Activated T-helper 1 cell treated with anti-CD3 and anti-CD28 coated beads, Interleukin-12 subunit alpha, Interleukin-12 subunit beta, Interleukin-2, Interleukin-4 antibody, amounts not matched to agents 30 ng/mL and 10 ng/mL and 1 ng/mL, durations not matched to agents 14 hours and 24 hours and 36 hours (primary cell): Measurements from ENCODE around the gene CRX. TPM values are rescaled to one million over a fixed set of nuclear protein-coding genes. Genes with fewer than 3 reads are reported as not detected.
"Not testable (repeated sequence)": the region's sequence is repeated elsewhere in the genome, so short reads cannot be mapped to it uniquely, and the experiment has no call there.

Source experiments
- DNase-seq: peaks from one replicate; pipeline ENCODE4 v3.0.0; 2021; ENCODE audit warnings: low spot score
- H3K27ac Mint-ChIP-seq: one replicate; pipeline ENCODE4 v1.8.0; 2021; ENCODE audit warnings: mild to moderate bottlenecking, mixed read lengths
- H3K27me3 Mint-ChIP-seq: one replicate; pipeline ENCODE4 v1.8.0; 2022; ENCODE audit warnings: mild to moderate bottlenecking, moderate library complexity, mixed read lengths; ENCODE audit not compliant: insufficient read depth
- H3K36me3 Mint-ChIP-seq: one replicate; pipeline ENCODE4 v1.8.0; 2021; ENCODE audit warnings: low read depth, mixed read lengths
- H3K4me1 Mint-ChIP-seq: one replicate; pipeline ENCODE4 v1.8.0; 2021; ENCODE audit warnings: low read depth, mixed read lengths
- H3K4me3 Mint-ChIP-seq: one replicate; pipeline ENCODE4 v1.8.0; 2021; ENCODE audit warnings: mild to moderate bottlenecking, moderate library complexity, mixed read lengths
- H3K9me3 Mint-ChIP-seq: one replicate; pipeline ENCODE4 v1.8.0; 2021; ENCODE audit warnings: mixed read lengths
- intact Hi-C: fragments of 100-400 bp; cut with micrococcal nuclease; formaldehyde crosslinking; loops from one replicate; pipeline ENCODE4 v1.15.1; 2024
- total RNA-seq: library from RNA; stranded (reverse); gene quantifications from 2 replicates; pipeline ENCODE4 v1.2.3, GENCODE V29; 2022

The CRX gene
- total RNA-seq, 1 donor from 2014 or later, result not detected

GRCh38 chr19:47813995-47814328 is 7.8 kb upstream of the CRX start:
- intact Hi-C loops, result loop anchor here (1.0 kb wide), 1 partner anchor 49 kb away; no protein-coding TSS in a partner anchor

GRCh38 chr19:47816270-47816669 is 5.5 kb upstream of the CRX start:
- DNase-seq, H3K27ac Mint-ChIP-seq, H3K4me3 Mint-ChIP-seq, H3K27me3 Mint-ChIP-seq, H3K4me1 Mint-ChIP-seq, H3K36me3 Mint-ChIP-seq, H3K9me3 Mint-ChIP-seq, intact Hi-C loops: not testable (repeated sequence)

More at GRCh38 chr19:47813995-47814328, 7.8 kb upstream of the CRX start:
- Mint-ChIP-seq H3K9me3 (no peaks in the 10 kb centered on the region), H3K36me3 (no peaks in the 10 kb centered on the region), H3K4me1 (no peaks in the 10 kb centered on the region), H3K27ac (no peak overlapping the region), H3K27me3 (peaks cover 2% of the 10 kb centered on the region), H3K4me3 (no peak overlapping the region)
- DNase-seq, result no peak

- H3K9me3 Mint-ChIP-seq, H3K27ac Mint-ChIP-seq, H3K4me3 Mint-ChIP-seq, H3K4me1 Mint-ChIP-seq, intact Hi-C loops, H3K36me3 Mint-ChIP-seq, DNase-seq: not testable (repeated sequence)
- peaks cover 10% of the 10 kb centered on the region for H3K27me3 Mint-ChIP-seq
These were observed 3.5 kb upstream of the CRX start for GRCh38 chr19:47818221-47818620.

- no peak overlapping the region for H3K27ac Mint-ChIP-seq
- no peaks in the 10 kb centered on the region for H3K4me1 Mint-ChIP-seq
- DNase-seq, result no peak
- H3K36me3 Mint-ChIP-seq, result no peaks in the 10 kb centered on the region
- H3K4me3 Mint-ChIP-seq, result no peak overlapping the region
- intact Hi-C loops, result no loop called here
- H3K9me3 Mint-ChIP-seq, result no peaks in the 10 kb centered on the region
- peaks cover 10% of the 10 kb centered on the region for H3K27me3 Mint-ChIP-seq
These were observed 1.9 kb upstream of the CRX start for GRCh38 chr19:47819858-47820257.

GRCh38 chr19:47820410-47820809 is 1.3 kb upstream of the CRX start:
- Mint-ChIP-seq H3K9me3 (no peaks in the 10 kb centered on the region), H3K4me3 (no peak overlapping the region), H3K27me3 (peaks cover 10% of the 10 kb centered on the region), H3K36me3 (no peaks in the 10 kb centered on the region), H3K27ac (no peak overlapping the region), H3K4me1 (no peaks in the 10 kb centered on the region)
- intact Hi-C loops, result no loop called here
- DNase-seq, result no peak

- no peak for DNase-seq
- no peak overlapping the region for H3K4me3 Mint-ChIP-seq
- no peak overlapping the region for H3K27ac Mint-ChIP-seq
- H3K36me3 Mint-ChIP-seq, result no peaks in the 10 kb centered on the region
- H3K9me3 Mint-ChIP-seq, result no peaks in the 10 kb centered on the region
- intact Hi-C loops, result no loop called here
- H3K4me1 Mint-ChIP-seq, result no peaks in the 10 kb centered on the region
- peaks cover 10% of the 10 kb centered on the region for H3K27me3 Mint-ChIP-seq
These were observed 2.7 kb downstream of the CRX start for GRCh38 chr19:47824396-47824795.

- no peaks in the 10 kb centered on the region for H3K9me3 Mint-ChIP-seq
- H3K36me3 Mint-ChIP-seq, result no peaks in the 10 kb centered on the region
These were observed 5.1 kb downstream of the CRX start for GRCh38 chr19:47826800-47827199.

GRCh38 chr19:47832723-47833122 is 11.0 kb downstream of the CRX start:
- DNase-seq, result no peak
- H3K4me1 Mint-ChIP-seq, result no peaks in the 10 kb centered on the region
- no peaks in the 10 kb centered on the region for H3K36me3 Mint-ChIP-seq
- intact Hi-C loops, result no loop called here
- peaks cover 2% of the 10 kb centered on the region for H3K27me3 Mint-ChIP-seq
- no peak overlapping the region for H3K27ac Mint-ChIP-seq
- no peak overlapping the region for H3K4me3 Mint-ChIP-seq
- no peaks in the 10 kb centered on the region for H3K9me3 Mint-ChIP-seq

More at GRCh38 chr19:47826800-47827199, 5.1 kb downstream of the CRX start:
- H3K4me1 Mint-ChIP-seq, result no peaks in the 10 kb centered on the region
- no peak for DNase-seq
- peaks cover 3% of the 10 kb centered on the region for H3K27me3 Mint-ChIP-seq
- H3K4me3 Mint-ChIP-seq, result no peak overlapping the region
- H3K27ac Mint-ChIP-seq, result no peak overlapping the region
- intact Hi-C loops, result no loop called here

- no peaks in the 10 kb centered on the region for H3K36me3 Mint-ChIP-seq
- no peak overlapping the region for H3K4me3 Mint-ChIP-seq
- H3K4me1 Mint-ChIP-seq, result no peaks in the 10 kb centered on the region
- intact Hi-C loops, result no loop called here
- no peak overlapping the region for H3K27ac Mint-ChIP-seq
- no peaks in the 10 kb centered on the region for H3K27me3 Mint-ChIP-seq
- H3K9me3 Mint-ChIP-seq, result no peaks in the 10 kb centered on the region
- no peak for DNase-seq
These were observed 14.3 kb downstream of the CRX start for GRCh38 chr19:47836038-47836437.

GRCh38 chr19:47839411-47839810 is 17.7 kb downstream of the CRX start:
- Mint-ChIP-seq H3K4me3 (no peak overlapping the region), H3K9me3 (no peaks in the 10 kb centered on the region), H3K27me3 (peaks cover 3% of the 10 kb centered on the region), H3K27ac (no peak overlapping the region), H3K36me3 (no peaks in the 10 kb centered on the region), H3K4me1 (no peaks in the 10 kb centered on the region)
- intact Hi-C loops, result no loop called here
- no peak for DNase-seq

- H3K27ac Mint-ChIP-seq, result no peak overlapping the region
- H3K4me1 Mint-ChIP-seq, result no peaks in the 10 kb centered on the region
- no peaks in the 10 kb centered on the region for H3K36me3 Mint-ChIP-seq
- DNase-seq, result no peak
- intact Hi-C loops, result no loop called here
- peaks cover 3% of the 10 kb centered on the region for H3K27me3 Mint-ChIP-seq
- H3K4me3 Mint-ChIP-seq, result no peak overlapping the region
- H3K9me3 Mint-ChIP-seq, result no peaks in the 10 kb centered on the region
These were observed 18.2 kb downstream of the CRX start for GRCh38 chr19:47839913-47840312.

GRCh38 chr19:47842941-47843340 is 21.2 kb downstream of the CRX start:
- Mint-ChIP-seq H3K4me1 (no peaks in the 10 kb centered on the region), H3K4me3 (no peak overlapping the region), H3K9me3 (no peaks in the 10 kb centered on the region), H3K27me3 (peaks cover 5% of the 10 kb centered on the region), H3K36me3 (no peaks in the 10 kb centered on the region), H3K27ac (no peak overlapping the region)
- DNase-seq, result no peak
- intact Hi-C loops, result no loop called here

GRCh38 chr19:47848425-47848822 is 26.7 kb downstream of the CRX start:
- Mint-ChIP-seq H3K27ac (no peak overlapping the region), H3K9me3 (no peaks in the 10 kb centered on the region), H3K4me1 (no peaks in the 10 kb centered on the region), H3K4me3 (no peak overlapping the region), H3K27me3 (peaks cover 20% of the 10 kb centered on the region), H3K36me3 (no peaks in the 10 kb centered on the region)
- no peak for DNase-seq
- intact Hi-C loops, result no loop called here

GRCh38 chr19:47848823-47849473 is 27.2 kb downstream of the CRX start:
- Mint-ChIP-seq H3K36me3 (no peaks in the 10 kb centered on the region), H3K4me1 (no peaks in the 10 kb centered on the region), H3K4me3 (no peak overlapping the region), H3K9me3 (no peaks in the 10 kb centered on the region), H3K27ac (no peak overlapping the region), H3K27me3 (peaks cover 20% of the 10 kb centered on the region)
- no peak for DNase-seq
- intact Hi-C loops, result no loop called here
